ENCODE results near the gene ANXA8.
"Not testable (repeated sequence)": the region's sequence is repeated elsewhere in the genome, so short reads cannot be mapped to it uniquely, and the experiment has no call there.

ANXA8 gene

GRCh38 chr10:47483923-47484322 lies at the start of gene ANXA8:
Gene ANXA8, minus strand, starts transcription at chr10:47484115. Its CDS starts 182 bp downstream, at chr10:47483933.
- not testable (repeated sequence) for H3K9me3 ChIP-seq (ENCODE audit: control insufficient read depth in 2 of 2, low read length in 2 of 2); H3K36me3 ChIP-seq (ENCODE audit: control insufficient read depth in 2 of 2, insufficient read depth in 2 of 2, low read length in 2 of 2); H3K27ac ChIP-seq (ENCODE audit: low read depth in 2 of 2, low read length in 2 of 2); H3K4me3 ChIP-seq (ENCODE audit: low read length in 2 of 2); H3K9ac ChIP-seq (ENCODE audit: low read depth in 1 of 2, low read length in 2 of 2); H3K27me3 ChIP-seq (ENCODE audit: control insufficient read depth in 2 of 2, insufficient read depth in 2 of 2, low read length in 2 of 2); H3K4me1 ChIP-seq (ENCODE audit: control insufficient read depth in 2 of 2, insufficient read depth in 2 of 2, low read length in 2 of 2)

GRCh38 chr10:47523475-47523874 lies 39.6 kb upstream of the ANXA8 start, which contains the start of gene AGAP9:
Gene AGAP9, minus strand, starts transcription at chr10:47523638. Its CDS starts 112 bp downstream, at chr10:47523526.
- not testable (repeated sequence) for H3K27ac ChIP-seq (ENCODE audit: low read depth in 2 of 2, low read length in 2 of 2); H3K9ac ChIP-seq (ENCODE audit: low read depth in 1 of 2, low read length in 2 of 2); H3K27me3 ChIP-seq (ENCODE audit: control insufficient read depth in 2 of 2, insufficient read depth in 2 of 2, low read length in 2 of 2); H3K4me3 ChIP-seq (ENCODE audit: low read length in 2 of 2); H3K4me1 ChIP-seq (ENCODE audit: control insufficient read depth in 2 of 2, insufficient read depth in 2 of 2, low read length in 2 of 2); H3K36me3 ChIP-seq (ENCODE audit: control insufficient read depth in 2 of 2, insufficient read depth in 2 of 2, low read length in 2 of 2); H3K9me3 ChIP-seq (ENCODE audit: control insufficient read depth in 2 of 2, low read length in 2 of 2)

- not testable (repeated sequence) for H3K36me3 ChIP-seq (ENCODE audit: control insufficient read depth in 2 of 2, insufficient read depth in 2 of 2, low read length in 2 of 2); H3K9ac ChIP-seq (ENCODE audit: low read depth in 1 of 2, low read length in 2 of 2)
Measured at GRCh38 chr10:47502313-47502712, 18.4 kb upstream of the ANXA8 start.

DNA sequence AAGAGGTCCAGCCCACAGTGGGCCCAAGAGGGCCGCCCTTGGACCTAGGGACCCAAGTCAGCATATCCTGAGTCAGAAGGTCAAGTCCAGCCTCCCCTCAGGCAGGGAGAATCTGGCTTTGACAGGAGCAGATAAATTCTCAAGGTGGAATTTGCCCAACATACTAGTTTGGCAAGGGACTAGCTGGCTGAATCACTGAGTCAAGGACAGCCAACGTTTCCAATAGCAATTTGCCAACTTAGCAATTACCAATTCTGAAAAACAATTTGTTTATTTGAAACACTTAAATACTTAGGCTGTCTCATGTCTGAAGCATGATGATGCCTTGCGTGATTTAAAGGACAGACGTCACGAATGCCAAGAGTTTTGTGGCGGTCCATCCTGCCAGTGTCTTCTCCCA lies 10.3 kb upstream of the ANXA8 start:
- H3K4me3 ChIP-seq (ENCODE audit: low read length in 2 of 2); H3K4me1 ChIP-seq (ENCODE audit: control insufficient read depth in 2 of 2, insufficient read depth in 2 of 2, low read length in 2 of 2); H3K27ac ChIP-seq (ENCODE audit: low read depth in 2 of 2, low read length in 2 of 2); H3K36me3 ChIP-seq (ENCODE audit: control insufficient read depth in 2 of 2, insufficient read depth in 2 of 2, low read length in 2 of 2); H3K9me3 ChIP-seq (ENCODE audit: control insufficient read depth in 2 of 2, low read length in 2 of 2); H3K27me3 ChIP-seq (ENCODE audit: control insufficient read depth in 2 of 2, insufficient read depth in 2 of 2, low read length in 2 of 2); H3K9ac ChIP-seq (ENCODE audit: low read depth in 1 of 2, low read length in 2 of 2): not testable (repeated sequence)

More at GRCh38 chr10:47502313-47502712, 18.4 kb upstream of the ANXA8 start:
- H3K4me1 ChIP-seq (ENCODE audit: control insufficient read depth in 2 of 2, insufficient read depth in 2 of 2, low read length in 2 of 2); H3K4me3 ChIP-seq (ENCODE audit: low read length in 2 of 2); H3K27me3 ChIP-seq (ENCODE audit: control insufficient read depth in 2 of 2, insufficient read depth in 2 of 2, low read length in 2 of 2); H3K27ac ChIP-seq (ENCODE audit: low read depth in 2 of 2, low read length in 2 of 2); H3K9me3 ChIP-seq (ENCODE audit: control insufficient read depth in 2 of 2, low read length in 2 of 2): not testable (repeated sequence)

GRCh38 chr10:47491600-47491999 lies 7.7 kb upstream of the ANXA8 start, which contains the start of gene FAM25G:
Gene FAM25G, minus strand, starts transcription at chr10:47491700. Its CDS starts 26 bp downstream, at chr10:47491674.
- not testable (repeated sequence) for H3K27me3 ChIP-seq (ENCODE audit: control insufficient read depth in 2 of 2, insufficient read depth in 2 of 2, low read length in 2 of 2); H3K4me3 ChIP-seq (ENCODE audit: low read length in 2 of 2); H3K27ac ChIP-seq (ENCODE audit: low read depth in 2 of 2, low read length in 2 of 2); H3K9ac ChIP-seq (ENCODE audit: low read depth in 1 of 2, low read length in 2 of 2); H3K36me3 ChIP-seq (ENCODE audit: control insufficient read depth in 2 of 2, insufficient read depth in 2 of 2, low read length in 2 of 2); H3K4me1 ChIP-seq (ENCODE audit: control insufficient read depth in 2 of 2, insufficient read depth in 2 of 2, low read length in 2 of 2); H3K9me3 ChIP-seq (ENCODE audit: control insufficient read depth in 2 of 2, low read length in 2 of 2)

- not testable (repeated sequence) for H3K4me1 ChIP-seq (ENCODE audit: control insufficient read depth in 2 of 2, insufficient read depth in 2 of 2, low read length in 2 of 2); H3K27ac ChIP-seq (ENCODE audit: low read depth in 2 of 2, low read length in 2 of 2); H3K9me3 ChIP-seq (ENCODE audit: control insufficient read depth in 2 of 2, low read length in 2 of 2); H3K9ac ChIP-seq (ENCODE audit: low read depth in 1 of 2, low read length in 2 of 2); H3K4me3 ChIP-seq (ENCODE audit: low read length in 2 of 2); H3K36me3 ChIP-seq (ENCODE audit: control insufficient read depth in 2 of 2, insufficient read depth in 2 of 2, low read length in 2 of 2); H3K27me3 ChIP-seq (ENCODE audit: control insufficient read depth in 2 of 2, insufficient read depth in 2 of 2, low read length in 2 of 2)
Measured at GRCh38 chr10:47489630-47490029, 5.7 kb upstream of the ANXA8 start.

GRCh38 chr10:47485943-47486342 lies 2.0 kb upstream of the ANXA8 start:
- H3K27me3 ChIP-seq (ENCODE audit: control insufficient read depth in 2 of 2, insufficient read depth in 2 of 2, low read length in 2 of 2); H3K9ac ChIP-seq (ENCODE audit: low read depth in 1 of 2, low read length in 2 of 2); H3K4me1 ChIP-seq (ENCODE audit: control insufficient read depth in 2 of 2, insufficient read depth in 2 of 2, low read length in 2 of 2); H3K27ac ChIP-seq (ENCODE audit: low read depth in 2 of 2, low read length in 2 of 2); H3K4me3 ChIP-seq (ENCODE audit: low read length in 2 of 2); H3K36me3 ChIP-seq (ENCODE audit: control insufficient read depth in 2 of 2, insufficient read depth in 2 of 2, low read length in 2 of 2); H3K9me3 ChIP-seq (ENCODE audit: control insufficient read depth in 2 of 2, low read length in 2 of 2): not testable (repeated sequence)

DNA sequence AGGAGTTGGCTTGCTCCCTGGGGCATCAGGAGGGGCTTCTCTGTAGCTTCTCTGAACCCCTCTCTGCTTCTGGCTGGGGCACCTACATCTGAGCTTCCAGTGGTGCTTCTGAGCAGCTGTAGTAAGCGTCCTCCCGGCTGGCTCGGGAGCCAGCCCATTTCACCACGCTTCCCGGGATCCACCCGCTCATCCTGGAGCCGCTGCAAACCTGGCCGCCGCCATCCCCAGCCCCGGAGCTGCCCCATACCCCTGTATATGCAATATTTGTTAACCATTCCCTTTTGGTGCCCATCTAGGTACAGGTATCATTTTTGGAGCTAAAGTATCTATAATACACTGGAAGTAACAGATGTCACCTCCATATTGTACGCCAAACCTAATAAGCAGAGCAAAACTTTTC lies 871 bp upstream of the ANXA8 start:
- H3K36me3 ChIP-seq (ENCODE audit: control insufficient read depth in 2 of 2, insufficient read depth in 2 of 2, low read length in 2 of 2); H3K4me3 ChIP-seq (ENCODE audit: low read length in 2 of 2); H3K9me3 ChIP-seq (ENCODE audit: control insufficient read depth in 2 of 2, low read length in 2 of 2); H3K9ac ChIP-seq (ENCODE audit: low read depth in 1 of 2, low read length in 2 of 2); H3K4me1 ChIP-seq (ENCODE audit: control insufficient read depth in 2 of 2, insufficient read depth in 2 of 2, low read length in 2 of 2); H3K27me3 ChIP-seq (ENCODE audit: control insufficient read depth in 2 of 2, insufficient read depth in 2 of 2, low read length in 2 of 2); H3K27ac ChIP-seq (ENCODE audit: low read depth in 2 of 2, low read length in 2 of 2): not testable (repeated sequence)

- H3K36me3 ChIP-seq (ENCODE audit: control insufficient read depth in 2 of 2, insufficient read depth in 2 of 2, low read length in 2 of 2); H3K9me3 ChIP-seq (ENCODE audit: control insufficient read depth in 2 of 2, low read length in 2 of 2); H3K27ac ChIP-seq (ENCODE audit: low read depth in 2 of 2, low read length in 2 of 2): not testable (repeated sequence)
Measured at GRCh38 chr10:47482367-47482766, 1.5 kb downstream of the ANXA8 start.

DNA sequence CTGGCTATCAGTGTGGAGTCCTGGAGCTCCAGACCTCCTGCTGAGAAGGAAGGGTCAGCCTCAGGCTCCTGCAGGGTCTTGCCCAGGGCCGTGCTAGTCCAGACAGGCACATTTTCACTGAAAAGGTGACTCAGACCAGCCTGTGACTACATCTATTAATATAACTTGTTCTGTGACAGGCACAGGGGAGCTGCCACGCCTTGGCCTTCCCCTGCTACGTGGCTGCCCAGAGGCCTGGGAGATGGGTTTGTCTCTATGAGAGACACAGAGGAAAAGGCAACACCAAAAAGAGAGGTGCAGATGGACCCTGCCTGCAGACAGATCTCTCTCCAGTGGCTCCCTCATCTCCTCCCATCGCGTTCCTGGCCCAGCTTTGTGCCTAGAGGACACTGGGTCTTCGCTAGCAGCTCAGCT lies 2.1 kb downstream of the ANXA8 start:
- not testable (repeated sequence) for H3K9me3 ChIP-seq (ENCODE audit: control insufficient read depth in 2 of 2, low read length in 2 of 2); H3K27ac ChIP-seq (ENCODE audit: low read depth in 2 of 2, low read length in 2 of 2); H3K4me3 ChIP-seq (ENCODE audit: low read length in 2 of 2); H3K9ac ChIP-seq (ENCODE audit: low read depth in 1 of 2, low read length in 2 of 2); H3K4me1 ChIP-seq (ENCODE audit: control insufficient read depth in 2 of 2, insufficient read depth in 2 of 2, low read length in 2 of 2); H3K27me3 ChIP-seq (ENCODE audit: control insufficient read depth in 2 of 2, insufficient read depth in 2 of 2, low read length in 2 of 2); H3K36me3 ChIP-seq (ENCODE audit: control insufficient read depth in 2 of 2, insufficient read depth in 2 of 2, low read length in 2 of 2)

More at GRCh38 chr10:47482367-47482766, 1.5 kb downstream of the ANXA8 start:
- H3K27me3 ChIP-seq (ENCODE audit: control insufficient read depth in 2 of 2, insufficient read depth in 2 of 2, low read length in 2 of 2); H3K9ac ChIP-seq (ENCODE audit: low read depth in 1 of 2, low read length in 2 of 2); H3K4me3 ChIP-seq (ENCODE audit: low read length in 2 of 2); H3K4me1 ChIP-seq (ENCODE audit: control insufficient read depth in 2 of 2, insufficient read depth in 2 of 2, low read length in 2 of 2): not testable (repeated sequence)

DNA sequence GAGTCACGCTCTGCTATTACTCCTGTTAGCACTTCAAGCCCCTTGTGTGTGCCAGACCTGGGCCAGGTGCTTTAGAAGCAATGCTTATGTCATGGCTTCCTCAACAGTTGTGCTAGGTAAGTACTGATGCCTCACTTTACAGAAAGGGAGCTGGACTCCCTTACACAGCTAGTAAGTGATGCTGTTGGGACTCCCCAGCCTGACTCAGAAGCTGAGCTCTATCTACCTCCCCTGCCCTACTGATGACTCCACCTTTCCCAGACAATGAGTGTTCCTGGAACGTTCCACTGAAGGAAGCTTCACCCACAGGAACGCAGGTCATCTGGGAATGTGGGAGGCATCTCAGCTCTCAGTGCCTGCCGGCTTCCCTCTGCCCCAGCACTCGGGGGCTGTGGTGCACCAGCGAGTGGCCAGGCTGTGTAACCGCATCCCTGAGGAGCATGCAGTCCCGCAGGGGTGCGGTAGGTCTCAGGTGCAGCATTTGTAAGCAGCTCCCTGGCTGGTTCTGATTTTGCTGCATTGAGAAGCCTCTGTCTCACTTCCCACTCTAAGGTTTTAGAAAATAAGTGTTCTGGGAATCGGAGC lies 2.6 kb downstream of the ANXA8 start:
- not testable (repeated sequence) for H3K27me3 ChIP-seq (ENCODE audit: control insufficient read depth in 2 of 2, insufficient read depth in 2 of 2, low read length in 2 of 2); H3K4me3 ChIP-seq (ENCODE audit: low read length in 2 of 2); H3K9ac ChIP-seq (ENCODE audit: low read depth in 1 of 2, low read length in 2 of 2); H3K9me3 ChIP-seq (ENCODE audit: control insufficient read depth in 2 of 2, low read length in 2 of 2); H3K27ac ChIP-seq (ENCODE audit: low read depth in 2 of 2, low read length in 2 of 2); H3K36me3 ChIP-seq (ENCODE audit: control insufficient read depth in 2 of 2, insufficient read depth in 2 of 2, low read length in 2 of 2); H3K4me1 ChIP-seq (ENCODE audit: control insufficient read depth in 2 of 2, insufficient read depth in 2 of 2, low read length in 2 of 2)

Data from mucosa of rectum (tissue), 2 donors.